HCEC 1CT (cell line): Measurements from ENCODE around the gene SND1.

Experiments
- DNase-seq: peaks from one replicate; pipeline ENCODE4 v3.0.0-alpha.2; 2017

Gene SND1

GRCh38 chr7:127690337-127690736 lies 38.3 kb downstream of the SND1 start:
- DNase-seq: no peak

GRCh38 chr7:127690806-127691205 lies 38.8 kb downstream of the SND1 start:
- no peak for DNase-seq

GRCh38 chr7:127692200-127692599 lies 40.2 kb downstream of the SND1 start:
- no peak for DNase-seq

- DNase-seq: no peak
Measured at GRCh38 chr7:127699853-127700252, 47.9 kb downstream of the SND1 start.

GRCh38 chr7:127702052-127702652 lies 50.2 kb downstream of the SND1 start:
- no peak for DNase-seq

GRCh38 chr7:127702938-127703337 lies 50.9 kb downstream of the SND1 start:
- no peak for DNase-seq

GRCh38 chr7:127704211-127704610 lies 52.2 kb downstream of the SND1 start:
- no peak for DNase-seq

GRCh38 chr7:127705461-127705959 lies 53.5 kb downstream of the SND1 start:
- peak; percentile 5 for DNase-seq

GRCh38 chr7:127706766-127707165 lies 54.8 kb downstream of the SND1 start:
- DNase-seq: no peak

- DNase-seq: no peak
Measured at GRCh38 chr7:127708201-127708600, 56.2 kb downstream of the SND1 start.

GRCh38 chr7:127708788-127709187 lies 56.8 kb downstream of the SND1 start:
- DNase-seq: peak; percentile 75

GRCh38 chr7:127710635-127711034 lies 58.6 kb downstream of the SND1 start:
- DNase-seq: no peak

GRCh38 chr7:127711872-127712271 lies 59.9 kb downstream of the SND1 start:
- DNase-seq: no peak

- no peak for DNase-seq
Measured at GRCh38 chr7:127713006-127713405, 61.0 kb downstream of the SND1 start.

GRCh38 chr7:127713758-127714157 lies 61.8 kb downstream of the SND1 start:
- DNase-seq: no peak

GRCh38 chr7:127715272-127715671 lies 63.3 kb downstream of the SND1 start:
- no peak for DNase-seq

GRCh38 chr7:127715901-127716300 lies 63.9 kb downstream of the SND1 start:
- DNase-seq: no peak

GRCh38 chr7:127717502-127718339 lies 65.7 kb downstream of the SND1 start:
- no peak for DNase-seq

GRCh38 chr7:127718340-127718679 lies 66.3 kb downstream of the SND1 start:
- no peak for DNase-seq

GRCh38 chr7:127726476-127726875 lies 74.5 kb downstream of the SND1 start:
- DNase-seq: no peak

GRCh38 chr7:127730658-127731276 lies 78.8 kb downstream of the SND1 start:
- no peak for DNase-seq

- DNase-seq: no peak
Measured at GRCh38 chr7:127731431-127732080, 79.6 kb downstream of the SND1 start.

GRCh38 chr7:127732306-127732705 lies 80.3 kb downstream of the SND1 start:
- no peak for DNase-seq

- no peak for DNase-seq
Measured at GRCh38 chr7:127733986-127734385, 82.0 kb downstream of the SND1 start.
